IMR-90 (cell line): ENCODE results near the gene MAGI2. TPM values are rescaled to one million over a fixed set of nuclear protein-coding genes. Genes with fewer than 3 reads are reported as not detected.

Source experiments
- ATAC-seq: fragments of 200-7000 bp; cut with Tn5 transposase; 2 replicates; pipeline ENCODE4 v1.9.1; 2020; ENCODE audit warnings: low read depth, mild to moderate bottlenecking, moderate library complexity
- BruUV-seq: library from RNA; stranded (reverse); fragments of 400-500 nt; replicated peaks from 2 replicates; lab custom pipeline; 2021; lab: Mats Ljungman, UMichigan
- CTCF ChIA-PET: fragments of 300-600 bp; formaldehyde crosslinking; extraction: SDS; loops from one replicate; lab custom pipeline; 2021; ENCODE audit warnings: antibody characterized with exemption; lab: Yijun Ruan, JAX
- POLR2A ChIA-PET: fragments of 300-600 bp; sonication (Branson Sonifier 250); formaldehyde crosslinking; loops from one replicate; lab custom pipeline; 2022; ENCODE audit warnings: antibody characterized with exemption; ENCODE audit not compliant: unreplicated experiment; lab: Charles Lee
- DNase-seq: peaks from one replicate; pipeline ENCODE4 v3.0.0; 2013
- H2AFZ ChIP-seq: replicated peaks from 2 replicates; pipeline ENCODE3; 2013; ENCODE audit warnings: low read length, mild to moderate bottlenecking; ENCODE audit not compliant: poor library complexity
- H2AK5ac ChIP-seq: 2 replicates; pipeline ENCODE4 v1.6.1; 2013; ENCODE audit warnings: low read depth, low read length, inconsistent platforms
- H2AK9ac ChIP-seq: replicated peaks from 2 replicates; pipeline ENCODE3; 2013; ENCODE audit warnings: mild to moderate bottlenecking, low read depth, low read length, moderate library complexity; ENCODE audit not compliant: poor library complexity
- H2BK120ac ChIP-seq: 2 replicates; pipeline ENCODE4 v1.6.1; 2013; ENCODE audit warnings: low read depth, low read length, inconsistent platforms
- H2BK15ac ChIP-seq: 3 replicates; pipeline ENCODE4 v1.6.1; 2013; ENCODE audit warnings: low read depth, low read length, inconsistent platforms
- H2BK20ac ChIP-seq: 2 replicates; pipeline ENCODE4 v1.6.1; 2013; ENCODE audit warnings: low read depth, mild to moderate bottlenecking, inconsistent platforms, low read length, moderate library complexity
- H2BK5ac ChIP-seq: 2 replicates; pipeline ENCODE4 v1.6.1; 2013; ENCODE audit warnings: mild to moderate bottlenecking, low read depth, low read length, inconsistent platforms; ENCODE audit not compliant: poor library complexity, severe bottlenecking
- H3K14ac ChIP-seq: replicated peaks from 2 replicates; pipeline ENCODE4 v1.6.1; 2013; ENCODE audit warnings: low read depth, low read length, inconsistent platforms
- H3K18ac ChIP-seq: 2 replicates; pipeline ENCODE4 v1.6.1; 2013; ENCODE audit warnings: low read depth, low read length, control low read depth
- H3K23ac ChIP-seq: 2 replicates; pipeline ENCODE4 v1.6.1; 2013; ENCODE audit warnings: low read depth, low read length, inconsistent platforms
- H3K27ac ChIP-seq: 2 replicates; pipeline ENCODE4 v1.5.1; 2013; ENCODE audit warnings: mild to moderate bottlenecking, control low read depth, low read length; ENCODE audit not compliant: insufficient read depth
- H3K27me3 ChIP-seq: 2 replicates; pipeline ENCODE4 v1.6.1; 2013; ENCODE audit warnings: low read length; ENCODE audit not compliant: control insufficient read depth, insufficient read depth
- H3K36me3 ChIP-seq: 2 replicates; pipeline ENCODE4 v1.6.1; 2013; ENCODE audit warnings: low read length, mixed read lengths; ENCODE audit not compliant: control insufficient read depth, insufficient read depth
- H3K4ac ChIP-seq: 2 replicates; pipeline ENCODE4 v1.6.1; 2013; ENCODE audit warnings: low read depth, low read length, inconsistent platforms
- H3K4me1 ChIP-seq: 2 replicates; pipeline ENCODE4 v1.6.1; 2013; ENCODE audit warnings: low read length, mixed read lengths; ENCODE audit not compliant: control insufficient read depth, insufficient read depth
- H3K4me2 ChIP-seq: 2 replicates; pipeline ENCODE4 v1.6.1; 2013; ENCODE audit warnings: low read depth, mild to moderate bottlenecking, control low read depth, low read length, moderate library complexity
- H3K4me3 ChIP-seq: 2 replicates; pipeline ENCODE4 v1.5.1; 2013; ENCODE audit warnings: low read depth, mild to moderate bottlenecking, control low read depth, low read length, moderate library complexity; ENCODE audit not compliant: insufficient read depth
- H3K56ac ChIP-seq: 2 replicates; pipeline ENCODE4 v1.6.1; 2013; ENCODE audit warnings: low read length, inconsistent platforms; ENCODE audit not compliant: insufficient read depth; ENCODE audit errors: extremely low read depth
- H3K79me1 ChIP-seq, 2 experiments: 2 replicates each; pipeline ENCODE4 v1.6.1; 2013; ENCODE audit warnings: low read length in 2 of 2, inconsistent platforms in 1 of 2, low read depth in 1 of 2
- H3K9ac ChIP-seq: 2 replicates; pipeline ENCODE4 v1.6.1; 2013; ENCODE audit warnings: low read depth, low read length, control low read depth
- H3K9me1 ChIP-seq: 2 replicates; pipeline ENCODE4 v1.6.1; 2013; ENCODE audit warnings: low read length, inconsistent platforms; ENCODE audit not compliant: insufficient read depth
- H3K9me3 ChIP-seq: 2 replicates; pipeline ENCODE4 v1.6.1; 2013; ENCODE audit warnings: low read length; ENCODE audit not compliant: control insufficient read depth, insufficient read depth
- H4K20me1 ChIP-seq: 2 replicates; pipeline ENCODE4 v1.6.1; 2013; ENCODE audit warnings: low read length, inconsistent platforms; ENCODE audit not compliant: insufficient read depth
- H4K5ac ChIP-seq: 2 replicates; pipeline ENCODE4 v1.6.1; 2013; ENCODE audit warnings: mild to moderate bottlenecking, low read depth, low read length, control low read depth
- H4K8ac ChIP-seq, 2 experiments: 2 replicates each; pipeline ENCODE4 v1.6.1; 2013; ENCODE audit warnings: low read depth in 2 of 2, low read length in 2 of 2, control low read depth in 1 of 2, inconsistent platforms in 1 of 2
- H4K91ac ChIP-seq: 2 replicates; pipeline ENCODE4 v1.6.1; 2013; ENCODE audit warnings: low read depth, low read length, inconsistent platforms; ENCODE audit not compliant: insufficient read depth
- BHLHE40 ChIP-seq: fragments of 150-350 bp; IDR thresholded peaks from 2 replicates; pipeline ENCODE4 v1.6.1; 2016; ENCODE audit warnings: mild to moderate bottlenecking, low read depth, low read length
- WGBS, 2 experiments: methylation state at CpG; one replicate each; pipeline versions ENCODE4 v1.1.5 to v1.1.7; 2013; ENCODE audit warnings: missing lambda C conversion rate in 2 of 2; ENCODE audit not compliant: insufficient read length in 1 of 2; ENCODE audit errors: extremely low coverage in 2 of 2; 5-methylcytosine and 5-hydroxymethylcytosine counted together
- dilution Hi-C: fragments of 300-500 bp; cut with HindIII; formaldehyde crosslinking; loops from one replicate; pipeline ENCODE4 v1.14.3; 2018; ENCODE audit warnings: low sequenced_read_pairs; ENCODE audit not compliant: unreplicated experiment
- in situ Hi-C: fragments of 300-500 bp; cut with MboI; formaldehyde crosslinking; loops from 3 replicates; pipeline ENCODE4 v1.14.3; 2019; ENCODE audit warnings: low sequenced_read_pairs, inconsistent platforms, mixed read lengths
- intact Hi-C: fragments of 100-400 bp; cut with micrococcal nuclease; formaldehyde crosslinking; loops from 2 replicates; pipeline ENCODE4 v1.10.0; 2022
- polyA plus RNA-seq, 3 experiments: library from polyadenylated mRNA; depleted of rRNA; stranded (reverse); fragments of >200 nt; gene quantifications; 2 replicates each; pipeline ENCODE4 v1.2.3, GENCODE V29; 2012; ENCODE audit warnings: low replicate concordance in 1 of 3
- total RNA-seq: library from RNA; depleted of rRNA; stranded (reverse); fragments of >200 nt; gene quantifications from 2 replicates; pipeline ENCODE4 v1.2.3, GENCODE V29; 2012

MAGI2 gene
- total and polyA plus RNA-seq, 2 of the 4 experiments (the other 2 are of a cell fraction), result 2.5 to 17.9 TPM

DNA sequence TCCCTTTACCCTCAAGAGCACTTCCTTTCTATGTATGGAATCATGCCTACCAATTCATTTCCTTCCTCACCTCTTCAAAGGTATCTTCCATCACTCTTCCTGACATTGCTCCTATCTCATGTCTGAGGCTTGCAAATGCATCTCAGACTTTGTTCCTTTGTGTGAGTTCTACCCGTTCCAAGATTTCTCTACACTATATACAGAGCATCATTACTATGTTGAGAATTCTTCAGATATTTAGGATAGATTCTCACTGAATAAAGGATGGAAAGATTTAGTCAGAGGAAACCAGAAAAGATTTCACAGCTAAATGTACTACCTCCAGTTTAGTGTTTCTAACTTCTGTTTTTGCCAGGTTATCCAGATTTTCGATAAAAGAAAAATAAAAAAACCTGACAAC, 1192.2 kb downstream of the MAGI2 start:
- Histone ChIP-seq H2BK120ac (no peak overlapping the region), H4K5ac (no peak overlapping the region), H3K18ac (no peak overlapping the region), H3K14ac (0 out of 2 replicates have a peak overlapping the region, but pooled peaks have one; percentile 26), H4K91ac (no peak overlapping the region), H2AFZ (no peak overlapping the region), H3K9me1 (no peaks in the 10 kb centered on the region; the same call in 1 of the 2 replicates), H3K36me3 (no peaks in the 10 kb centered on the region), H2AK5ac (no peak overlapping the region), H3K56ac (no peak overlapping the region), H3K23ac (no peak overlapping the region), H3K9ac (no peak overlapping the region), H2BK15ac (no peak overlapping the region), H2BK5ac (no peak overlapping the region), H2AK9ac (no peak overlapping the region), H3K27ac (no peak overlapping the region), H3K27me3 (no peaks in the 10 kb centered on the region), H3K4me3 (no peak overlapping the region), H3K4me2 (no peak overlapping the region), H3K4me1 (no peaks in the 10 kb centered on the region; the same call in 1 of the 2 replicates), H3K4ac (no peak overlapping the region), H2BK20ac (no peak overlapping the region), H4K8ac (no peak overlapping the region), H3K79me1 (no peaks in the 10 kb centered on the region), H3K9me3 (no peaks in the 10 kb centered on the region), H4K20me1 (no peaks in the 10 kb centered on the region)
- DNase-seq (no peak), ATAC-seq (no peak)
- dilution Hi-C loops, result no loop called here
- intact Hi-C loops, result no loop called here
- ChIA-PET POLR2A (no interaction called here), CTCF (no interaction called here)
- BruUV-seq, result no TSS peak
- no peak for TF ChIP-seq BHLHE40
- WGBS, 2 experiments, result no CpG with 5 or more reads among the region's 2 CpGs
- in situ Hi-C loops, result no loop called here
